T-helper 22 cell (primary cell): ENCODE results near the gene RERE.

Source experiments
- DNase-seq: peaks from one replicate; pipeline ENCODE4 v3.0.0-alpha.2; 2020; ENCODE audit warnings: low read depth

Gene RERE

GRCh38 chr1:8687039-8687438 lies 130.4 kb downstream of the RERE start:
- DNase-seq: no peak

- no peak for DNase-seq
These were observed 132.0 kb downstream of the RERE start for GRCh38 chr1:8685463-8685862.

DNA sequence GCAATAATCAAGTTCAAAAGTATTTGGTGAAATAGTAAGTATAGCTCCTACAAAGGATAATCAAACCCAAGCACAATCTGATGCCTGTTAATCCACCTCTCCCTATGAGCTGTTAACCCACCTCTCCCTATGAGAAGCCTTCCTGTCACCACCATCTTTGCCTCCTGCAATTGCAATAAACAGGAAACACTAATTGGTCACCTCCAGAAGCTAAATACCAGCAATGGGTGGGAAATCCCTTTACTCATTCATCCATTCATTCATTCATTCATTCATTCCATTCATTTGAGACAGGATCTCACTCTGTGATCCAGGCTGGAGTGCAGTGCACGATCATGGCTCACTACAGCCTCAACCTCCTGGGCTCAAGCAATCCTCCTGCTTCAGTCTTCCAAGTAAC lies 132.8 kb downstream of the RERE start:
- DNase-seq: no peak

DNA sequence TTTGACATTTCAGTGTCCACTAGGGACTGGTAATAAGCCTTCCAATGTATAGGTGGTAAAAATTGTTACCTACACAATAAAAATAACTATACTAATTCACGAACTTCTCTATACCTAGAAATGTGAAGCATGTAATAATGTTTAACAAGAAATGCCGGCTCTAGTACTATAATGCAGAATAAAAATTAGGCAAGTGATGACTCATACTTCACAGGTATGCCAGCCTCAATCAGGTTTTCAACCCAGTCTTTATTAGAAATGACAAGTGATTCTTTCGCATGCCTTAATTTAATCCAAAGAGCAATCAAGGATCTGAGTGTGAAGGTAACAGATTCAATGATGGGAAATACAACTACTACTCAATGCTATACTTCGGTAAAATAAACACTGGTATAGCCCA lies 134.9 kb downstream of the RERE start:
- DNase-seq: no peak

DNA sequence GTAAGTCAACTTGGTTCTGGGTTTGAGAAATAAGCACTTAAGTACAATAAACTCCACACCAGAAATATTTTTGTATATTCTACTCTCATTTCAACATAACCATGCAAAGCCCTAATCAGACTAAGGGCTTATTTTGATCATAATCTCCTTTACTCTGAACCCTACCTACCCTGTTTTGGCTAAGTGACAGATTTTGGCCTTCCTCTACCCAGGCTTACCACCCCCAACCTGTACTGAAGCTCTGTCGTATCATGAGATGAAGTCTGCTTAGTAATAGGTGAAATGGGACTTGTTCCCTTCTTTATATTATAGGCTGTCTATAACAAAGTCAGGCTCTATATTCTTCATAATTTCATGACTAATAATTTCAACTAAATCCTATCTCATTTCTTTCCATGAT lies 135.5 kb downstream of the RERE start:
- DNase-seq: no peak

- DNase-seq: no peak
These were observed 136.5 kb downstream of the RERE start for GRCh38 chr1:8680664-8681650.

- no peak for DNase-seq
These were observed 137.3 kb downstream of the RERE start for GRCh38 chr1:8679929-8680663.

DNA sequence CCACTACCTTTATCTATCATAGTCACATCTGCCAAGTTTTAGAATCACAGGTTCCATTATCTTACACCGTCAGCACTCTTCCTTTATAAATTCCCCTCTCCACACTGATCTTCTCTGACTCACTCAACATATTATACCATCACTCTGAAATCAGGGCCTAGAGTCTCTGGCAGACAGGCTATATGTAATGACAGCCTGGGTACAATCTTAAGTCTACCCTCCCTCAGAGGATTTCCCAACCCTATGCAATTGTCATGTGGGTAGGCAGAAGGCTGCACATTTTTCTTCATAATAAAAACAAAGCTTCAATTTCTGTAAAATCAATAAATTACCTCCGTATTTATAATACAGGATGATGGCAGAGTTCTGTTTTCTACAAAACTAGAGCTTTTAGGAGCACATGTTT lies 138.0 kb downstream of the RERE start:
- no peak for DNase-seq

DNA sequence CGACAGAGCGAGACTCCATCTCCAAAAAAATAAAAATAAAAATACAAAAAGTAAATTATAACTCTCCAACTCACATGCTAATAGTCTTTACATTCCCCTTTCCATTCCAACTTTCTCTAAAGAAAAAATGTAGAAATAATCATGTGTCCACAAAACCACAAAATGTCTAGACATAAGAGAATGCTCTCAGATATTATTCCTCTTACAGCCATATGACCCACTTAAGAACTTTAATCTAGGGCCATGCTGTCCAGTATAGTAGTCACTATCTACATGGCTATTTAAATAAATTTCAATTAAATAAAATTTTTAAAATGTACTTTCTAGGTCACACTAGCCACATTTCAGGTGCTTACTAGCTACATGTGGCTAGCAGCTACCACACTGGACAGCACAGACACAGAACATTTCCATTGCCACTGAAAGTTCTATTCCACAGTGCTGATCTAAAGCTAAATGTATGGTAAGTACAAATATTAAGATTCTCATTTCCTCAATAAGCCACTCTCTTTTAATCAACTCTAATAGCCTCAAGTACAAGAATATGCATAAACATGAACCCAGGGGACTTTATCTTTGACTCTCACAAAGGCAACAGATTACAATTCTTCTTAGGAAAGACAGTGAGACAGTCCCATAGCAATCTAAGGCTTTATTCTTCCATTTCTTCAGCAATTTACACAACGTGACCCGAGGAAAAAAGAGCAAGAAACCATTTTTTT lies 138.6 kb downstream of the RERE start:
- DNase-seq: no peak

GRCh38 chr1:8677782-8678181 lies 139.7 kb downstream of the RERE start:
- no peak for DNase-seq

DNA sequence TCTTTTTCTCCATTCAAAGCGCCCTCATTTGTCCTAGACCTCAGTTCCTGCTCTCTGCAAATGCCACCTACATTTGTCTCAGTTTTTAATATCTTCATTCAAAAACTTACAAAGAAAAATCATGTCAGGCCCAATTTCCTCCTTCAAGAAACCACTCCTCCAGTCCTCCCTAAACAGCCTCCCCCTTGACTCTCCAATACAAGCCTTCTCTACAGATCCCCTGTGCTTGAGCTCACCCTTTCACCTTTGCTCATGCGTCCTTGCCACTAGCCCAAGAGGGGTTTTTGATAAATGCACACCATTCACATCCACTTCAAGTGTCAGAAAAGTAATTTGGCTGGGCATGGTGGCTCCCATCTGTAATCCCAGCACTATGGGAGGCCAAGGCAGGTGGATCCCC lies 140.6 kb downstream of the RERE start:
- no peak for DNase-seq

DNA sequence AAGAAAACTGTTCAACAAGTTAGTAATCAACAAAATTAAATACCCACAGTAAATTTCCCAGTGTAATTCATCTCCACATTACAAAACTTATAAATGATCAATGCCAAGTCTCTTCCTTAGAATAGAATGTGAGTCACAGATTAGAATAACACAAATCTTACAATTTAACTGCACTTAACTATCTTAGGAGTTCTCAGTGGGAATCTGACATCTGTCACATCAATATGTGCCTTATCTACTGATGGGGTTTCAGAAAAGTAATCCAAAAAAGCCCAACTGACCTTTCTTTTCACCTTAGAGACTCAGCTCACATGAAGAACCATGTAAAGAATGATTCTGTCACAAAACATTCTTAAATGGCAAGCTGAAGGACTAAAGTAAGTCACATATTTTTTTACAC lies 141.4 kb downstream of the RERE start:
- DNase-seq: no peak

GRCh38 chr1:8674912-8675311 lies 142.5 kb downstream of the RERE start:
- DNase-seq: no peak

DNA sequence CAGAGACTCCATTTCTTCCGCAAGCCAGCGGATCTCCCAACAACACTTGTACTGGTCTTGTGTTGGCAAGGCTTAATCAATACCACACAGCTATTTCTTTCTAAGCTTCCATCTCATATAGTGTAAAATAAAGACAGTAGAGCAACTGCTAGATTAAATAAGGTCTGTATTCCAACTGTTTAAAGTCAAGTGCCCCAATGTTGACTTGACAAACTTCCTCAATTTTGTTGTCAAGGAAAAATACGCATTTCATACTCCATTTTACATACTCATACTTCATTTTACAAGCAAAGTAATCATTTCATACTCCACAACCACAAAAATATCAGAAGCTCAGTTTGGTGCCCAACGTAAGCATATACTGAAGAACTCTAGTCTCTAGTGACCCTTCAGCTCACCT lies 143.0 kb downstream of the RERE start:
- no peak for DNase-seq

- DNase-seq: no peak
These were observed 146.0 kb downstream of the RERE start for GRCh38 chr1:8671306-8671917.

DNA sequence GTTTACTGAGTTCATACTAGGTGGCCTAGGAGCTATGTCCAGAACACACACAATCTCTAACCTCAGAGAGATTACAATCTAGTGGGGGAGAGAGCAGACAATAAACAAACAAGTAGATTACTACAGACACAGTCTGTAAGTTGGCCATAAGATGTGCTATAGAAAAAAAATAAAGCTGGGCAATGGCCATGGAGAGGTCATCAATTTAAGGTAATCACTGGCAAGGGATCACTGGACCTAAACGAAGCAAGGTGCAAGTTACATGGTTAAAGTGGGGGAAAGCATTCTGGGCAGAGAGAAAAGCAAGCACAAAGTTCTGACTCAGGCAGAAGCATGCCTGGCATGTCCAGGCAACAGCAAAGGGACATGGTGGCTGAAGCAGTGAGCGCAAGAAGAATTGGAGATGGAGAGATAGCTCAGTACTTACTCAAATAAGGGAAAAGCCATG lies 147.0 kb downstream of the RERE start:
- DNase-seq: no peak

DNA sequence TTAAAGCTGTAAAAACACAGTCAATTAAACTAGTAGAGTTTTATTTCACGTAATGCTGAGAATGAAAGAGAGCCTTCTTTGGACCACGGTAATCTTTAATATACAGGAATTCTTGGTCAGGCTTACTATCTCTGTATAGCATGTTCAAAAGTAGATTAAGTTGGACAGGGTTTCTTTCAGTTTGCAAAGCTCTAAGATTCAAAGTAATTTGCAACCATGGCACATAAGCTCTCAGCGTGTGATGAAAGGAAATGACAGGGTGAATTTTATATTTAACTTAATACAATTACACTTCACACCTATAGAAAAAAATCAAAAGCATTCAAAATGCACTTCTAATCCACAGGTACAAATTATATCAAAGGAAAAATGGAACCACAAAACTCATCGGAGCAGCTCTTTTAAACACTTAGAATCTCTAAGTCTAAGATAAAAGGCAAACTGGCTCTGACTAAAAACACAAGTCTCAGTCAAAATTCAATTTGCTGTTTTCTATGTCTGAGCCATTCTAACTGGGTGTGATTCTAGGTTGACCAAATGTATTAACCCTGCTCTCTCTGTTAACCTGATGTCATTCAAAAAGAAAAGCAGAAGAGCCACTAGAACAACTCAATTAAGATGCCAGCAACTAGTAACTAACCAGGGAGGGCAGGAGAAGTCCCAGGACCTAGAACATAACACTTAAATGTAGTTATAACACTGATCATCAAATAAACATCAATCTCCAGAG lies 147.7 kb downstream of the RERE start:
- no peak for DNase-seq

DNA sequence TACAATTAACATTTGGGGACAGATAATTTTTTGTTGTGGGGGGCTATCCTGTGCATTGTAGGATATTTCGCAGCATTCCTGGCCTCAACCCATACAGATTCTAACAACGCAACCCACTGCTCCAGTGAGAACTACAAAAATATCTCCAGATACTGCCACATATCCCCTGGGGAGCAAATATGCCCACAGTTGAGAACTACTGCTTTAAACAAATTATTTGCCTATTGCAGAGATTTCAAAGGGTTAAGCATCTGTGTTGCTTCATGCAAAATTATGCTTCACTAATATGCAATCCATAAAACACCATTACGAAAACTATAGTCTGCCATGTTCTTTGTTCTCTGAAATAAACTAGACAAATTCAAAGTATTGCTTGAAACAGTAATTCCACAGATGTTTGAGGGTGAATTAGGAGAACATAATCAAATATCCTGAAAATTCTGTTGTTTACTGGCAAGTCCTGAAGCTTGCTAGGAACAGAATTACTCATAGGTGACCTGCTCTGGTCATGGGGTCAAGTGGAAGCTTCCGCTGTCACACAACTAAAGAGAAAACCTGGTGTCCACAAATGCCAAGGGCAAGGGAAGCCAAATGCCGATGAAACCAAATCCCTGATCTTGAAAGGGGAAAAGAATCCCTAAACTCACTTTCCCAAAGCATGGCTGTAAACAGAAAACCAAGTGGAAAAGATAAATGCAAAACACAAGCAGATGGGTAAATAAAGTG lies 149.4 kb downstream of the RERE start:
- no peak for DNase-seq

DNA sequence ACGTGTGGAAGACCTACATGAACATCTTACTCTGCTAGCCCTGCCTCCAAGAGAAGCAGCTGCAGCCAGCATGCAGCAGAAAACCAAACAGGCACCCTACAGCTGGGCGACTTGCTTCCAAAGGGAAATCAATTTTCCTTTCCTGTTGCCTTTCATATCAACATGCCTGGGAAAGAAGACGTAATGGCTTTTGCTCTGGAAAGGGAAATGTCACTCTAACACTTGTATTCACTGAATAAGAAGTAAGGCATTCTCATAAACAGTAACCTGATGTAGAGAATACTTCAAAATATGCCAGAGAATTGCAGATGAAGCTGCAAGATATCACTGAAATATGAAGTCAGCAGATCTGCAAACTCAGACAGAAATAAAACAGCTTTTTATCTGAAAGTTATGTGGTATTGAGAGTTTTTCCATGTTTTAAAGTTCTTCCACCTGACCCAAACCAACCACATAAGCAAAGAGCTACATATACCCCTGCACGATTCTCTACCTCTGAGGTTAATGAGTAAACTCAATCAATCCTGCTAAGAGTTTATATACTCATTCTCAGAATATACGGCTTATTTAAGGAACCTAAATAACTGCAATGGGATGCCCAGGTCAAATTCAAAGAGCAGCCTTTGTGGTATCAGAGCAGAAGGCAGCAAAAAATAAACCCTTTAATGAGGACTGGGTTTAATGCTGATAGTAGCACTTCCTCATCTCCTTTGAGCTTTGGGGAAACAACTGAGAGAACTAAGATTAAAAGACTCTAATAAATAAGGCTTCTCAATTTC lies 150.9 kb downstream of the RERE start:
- DNase-seq: no peak

DNA sequence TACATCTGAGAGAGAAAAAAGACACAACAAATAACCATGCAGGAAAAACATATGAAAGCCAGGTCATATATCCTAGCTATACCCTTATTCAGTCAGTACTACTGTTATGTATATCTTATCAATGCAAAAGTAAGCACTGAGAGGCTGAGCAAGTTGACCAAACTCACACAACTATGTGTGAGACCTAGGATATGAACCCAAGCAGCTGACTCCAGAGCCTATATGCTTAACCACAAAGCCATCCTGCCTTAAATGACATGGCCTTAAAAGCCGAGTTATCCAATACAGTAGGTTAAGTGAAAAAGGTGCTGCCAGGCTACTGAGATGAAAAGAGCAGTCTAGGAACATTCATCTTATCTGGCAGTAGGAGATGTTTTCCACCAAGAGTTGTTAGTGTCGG lies 151.6 kb downstream of the RERE start:
- DNase-seq: no peak
